ENCODE results near the gene FAM13A. TPM values are rescaled to one million over a fixed set of nuclear protein-coding genes. Genes with fewer than 3 reads are reported as not detected.
"Not testable (repeated sequence)": the region's sequence is repeated elsewhere in the genome, so short reads cannot be mapped to it uniquely, and the experiment has no call there.

Gene FAM13A
- total RNA-seq, 1 donor from 2014 or later = 32.2 TPM

DNA sequence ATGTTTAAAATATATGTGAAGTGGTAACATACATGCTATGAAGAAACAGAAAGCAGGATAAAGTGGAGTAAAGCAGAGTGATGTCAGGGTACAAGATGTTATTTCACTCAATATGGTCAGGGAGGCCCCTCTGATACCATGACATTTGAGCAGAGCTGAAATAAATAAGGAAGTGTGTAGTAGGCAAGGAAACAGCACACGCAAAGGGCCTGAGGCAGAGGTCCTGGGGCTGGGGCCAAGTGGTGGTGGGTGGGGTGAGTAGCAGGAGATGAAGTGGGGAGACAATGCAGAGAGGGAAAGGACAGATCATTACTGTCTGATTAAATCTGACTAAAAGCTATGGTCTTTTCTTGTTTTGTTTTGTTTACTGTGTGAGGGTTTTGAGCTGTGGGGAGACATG, 61.1 kb downstream of the FAM13A start:
- Histone ChIP-seq H3K4me1 (peaks cover 3% of the 10 kb centered on the region), H3K4me3 (no peak overlapping the region), H3K27ac (no peak overlapping the region), H3K9me3 (no peaks in the 10 kb centered on the region), H3K27me3 (no peaks in the 10 kb centered on the region), H3K36me3 (no peaks in the 10 kb centered on the region)
- intact Hi-C loops (cut with DNase I) = no loop called here
- no peak for DNase-seq (ENCODE audit: extremely low spot score in 2 of 2)
- TF ChIP-seq POLR2AphosphoS5 (IDR thresholded peaks at IDR 0.05; ENCODE audit: insufficient read depth in 1 of 2, low read depth in 1 of 2) (no peak), POLR2A (IDR thresholded peaks at IDR 0.05) (no peak)
- TF ChIP-seq, protein P1, sequence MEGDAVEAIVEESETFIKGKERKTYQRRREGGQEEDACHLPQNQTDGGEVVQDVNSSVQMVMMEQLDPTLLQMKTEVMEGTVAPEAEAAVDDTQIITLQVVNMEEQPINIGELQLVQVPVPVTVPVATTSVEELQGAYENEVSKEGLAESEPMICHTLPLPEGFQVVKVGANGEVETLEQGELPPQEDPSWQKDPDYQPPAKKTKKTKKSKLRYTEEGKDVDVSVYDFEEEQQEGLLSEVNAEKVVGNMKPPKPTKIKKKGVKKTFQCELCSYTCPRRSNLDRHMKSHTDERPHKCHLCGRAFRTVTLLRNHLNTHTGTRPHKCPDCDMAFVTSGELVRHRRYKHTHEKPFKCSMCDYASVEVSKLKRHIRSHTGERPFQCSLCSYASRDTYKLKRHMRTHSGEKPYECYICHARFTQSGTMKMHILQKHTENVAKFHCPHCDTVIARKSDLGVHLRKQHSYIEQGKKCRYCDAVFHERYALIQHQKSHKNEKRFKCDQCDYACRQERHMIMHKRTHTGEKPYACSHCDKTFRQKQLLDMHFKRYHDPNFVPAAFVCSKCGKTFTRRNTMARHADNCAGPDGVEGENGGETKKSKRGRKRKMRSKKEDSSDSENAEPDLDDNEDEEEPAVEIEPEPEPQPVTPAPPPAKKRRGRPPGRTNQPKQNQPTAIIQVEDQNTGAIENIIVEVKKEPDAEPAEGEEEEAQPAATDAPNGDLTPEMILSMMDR (IDR thresholded peaks at IDR 0.05) = no peak

DNA sequence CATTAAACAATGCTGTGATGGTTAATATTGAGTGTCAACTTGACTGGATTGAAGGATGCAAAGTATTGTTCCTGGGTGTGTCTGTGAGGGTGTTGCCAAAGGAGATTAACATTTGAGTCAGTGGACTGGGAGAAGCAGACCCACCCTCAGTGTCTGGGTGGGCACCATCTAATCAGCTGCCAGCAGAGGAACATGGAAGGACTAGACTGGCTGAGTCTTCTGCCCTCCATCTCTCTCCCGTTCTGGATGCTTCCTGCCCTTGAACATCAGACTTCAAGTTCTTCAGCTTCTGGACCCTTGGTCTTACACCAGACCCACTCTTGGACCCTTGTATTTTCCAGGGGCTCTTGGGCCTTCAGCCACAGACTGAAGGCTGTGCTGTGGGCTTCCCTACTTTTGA, 61.7 kb downstream of the FAM13A start:
- H3K27ac ChIP-seq; H3K36me3 ChIP-seq; H3K4me1 ChIP-seq; H3K9me3 ChIP-seq; intact Hi-C loops (cut with DNase I); H3K27me3 ChIP-seq; DNase-seq (ENCODE audit: extremely low spot score in 2 of 2); H3K4me3 ChIP-seq: not testable (repeated sequence)

DNA sequence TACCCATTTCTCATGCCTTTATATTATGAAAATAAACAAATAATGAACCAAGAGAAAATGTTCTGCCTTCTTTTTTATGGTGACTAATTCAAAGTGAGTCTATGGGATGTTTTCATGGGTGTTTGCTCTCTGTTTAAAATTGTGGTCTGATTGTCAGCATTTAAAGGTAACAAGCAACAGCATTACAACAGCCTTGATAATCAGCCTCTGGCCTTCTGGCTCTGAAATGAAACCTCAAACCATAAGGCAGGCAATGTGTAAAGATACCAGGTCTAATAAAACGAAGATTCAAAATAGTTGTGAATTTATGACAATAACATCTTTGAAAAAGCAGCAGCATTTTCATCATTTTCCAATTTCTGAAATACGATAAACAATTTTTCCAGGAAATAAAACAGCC, 63.7 kb downstream of the FAM13A start:
- no peaks in the 10 kb centered on the region for H3K9me3 ChIP-seq
- H3K27me3 ChIP-seq = no peaks in the 10 kb centered on the region
- no peaks in the 10 kb centered on the region for H3K4me1 ChIP-seq
- intact Hi-C loops (cut with DNase I) = no loop called here
- no peak for TF ChIP-seq POLR2A (IDR thresholded peaks at IDR 0.05)
- no peak for TF ChIP-seq POLR2AphosphoS5 (IDR thresholded peaks at IDR 0.05; ENCODE audit: insufficient read depth in 1 of 2, low read depth in 1 of 2)
- TF ChIP-seq, protein P1 (IDR thresholded peaks at IDR 0.05) = no peak
- DNase-seq (ENCODE audit: extremely low spot score in 2 of 2) = no peak
- H3K27ac ChIP-seq = no peak overlapping the region
- no peaks in the 10 kb centered on the region for H3K36me3 ChIP-seq
- no peak overlapping the region for H3K4me3 ChIP-seq

DNA sequence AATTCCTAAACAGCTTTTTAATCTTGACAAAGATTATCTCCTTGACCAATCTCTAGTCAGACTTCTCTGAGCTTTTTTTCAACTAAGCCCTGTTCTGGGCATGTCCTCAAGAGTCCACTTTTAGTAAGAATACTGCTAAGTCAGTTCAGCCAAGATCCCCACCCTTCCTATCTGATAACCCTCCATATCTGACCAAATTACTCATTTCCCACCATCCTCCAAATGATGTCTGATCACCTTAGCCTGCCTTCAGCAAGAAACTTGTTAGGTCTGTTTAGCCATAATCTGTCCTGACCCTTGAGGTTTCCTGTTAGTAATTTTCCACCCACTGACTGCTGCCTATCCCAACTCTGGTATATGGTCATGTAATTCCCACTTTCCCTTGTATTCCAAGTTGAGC, 65.2 kb downstream of the FAM13A start:
- Histone ChIP-seq H3K4me1 (no peaks in the 10 kb centered on the region), H3K9me3 (no peaks in the 10 kb centered on the region), H3K27ac (no peak overlapping the region), H3K36me3 (no peaks in the 10 kb centered on the region), H3K27me3 (no peaks in the 10 kb centered on the region), H3K4me3 (no peak overlapping the region)
- DNase-seq (ENCODE audit: extremely low spot score in 2 of 2) = no peak
- TF ChIP-seq POLR2AphosphoS5 (IDR thresholded peaks at IDR 0.05; ENCODE audit: insufficient read depth in 1 of 2, low read depth in 1 of 2) (no peak), POLR2A (IDR thresholded peaks at IDR 0.05) (no peak)
- TF ChIP-seq, protein P1 (IDR thresholded peaks at IDR 0.05) = no peak
- intact Hi-C loops (cut with DNase I) = no loop called here

DNA sequence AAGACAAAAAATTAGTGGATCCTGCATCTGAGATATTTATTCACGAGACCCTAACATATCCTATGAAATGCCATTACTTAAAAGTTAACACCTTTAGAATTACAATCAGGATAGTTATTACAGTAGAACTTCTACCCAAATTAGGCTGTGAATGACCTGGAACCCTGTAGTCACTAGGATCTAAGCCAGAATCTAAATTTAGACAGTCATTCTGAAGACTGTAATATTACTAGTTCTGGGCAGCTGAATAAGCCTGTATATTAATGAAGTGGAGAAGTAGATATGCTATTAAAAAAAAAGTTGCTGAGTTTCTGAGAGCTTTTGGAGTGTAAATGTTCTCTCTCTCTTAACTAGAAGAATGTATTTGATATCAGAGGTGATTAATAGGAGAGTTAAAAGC, 67.0 kb downstream of the FAM13A start:
- Histone ChIP-seq H3K36me3 (no peaks in the 10 kb centered on the region), H3K27me3 (no peaks in the 10 kb centered on the region), H3K4me3 (no peak overlapping the region), H3K27ac (no peak overlapping the region), H3K9me3 (no peaks in the 10 kb centered on the region), H3K4me1 (no peaks in the 10 kb centered on the region)
- TF ChIP-seq POLR2AphosphoS5 (IDR thresholded peaks at IDR 0.05; ENCODE audit: insufficient read depth in 1 of 2, low read depth in 1 of 2) = no peak
- no peak for TF ChIP-seq POLR2A (IDR thresholded peaks at IDR 0.05)
- TF ChIP-seq, protein P1 (IDR thresholded peaks at IDR 0.05) = no peak
- DNase-seq (ENCODE audit: extremely low spot score in 2 of 2) = no peak
- intact Hi-C loops (cut with DNase I) = no loop called here

Data from vagina (tissue), 2 donors.